HG03103 (cell line): ENCODE data around the gene CADM1.

Experiments
- ATAC-seq: cut with Tn5 transposase; IDR thresholded peaks from one replicate; pipeline ENCODE4 v1.9.1; 2021; ENCODE audit warnings: low read depth; ENCODE audit not compliant: unreplicated experiment

Gene CADM1

GRCh38 chr11:115134926-115135325 lies 369.3 kb downstream of the CADM1 start:
- ATAC-seq = no peak

GRCh38 chr11:115133475-115134209 lies 370.6 kb downstream of the CADM1 start:
- no peak for ATAC-seq

- peak; percentile 60 for ATAC-seq
These were observed 371.6 kb downstream of the CADM1 start for GRCh38 chr11:115132436-115133228.

- no peak for ATAC-seq
These were observed 374.5 kb downstream of the CADM1 start for GRCh38 chr11:115129473-115130289.

- ATAC-seq = no peak
These were observed 376.0 kb downstream of the CADM1 start for GRCh38 chr11:115128226-115128625.

GRCh38 chr11:115127790-115128189 lies 376.4 kb downstream of the CADM1 start:
- ATAC-seq = no peak

- ATAC-seq = peak; percentile 73
These were observed 377.6 kb downstream of the CADM1 start for GRCh38 chr11:115126515-115127208.

GRCh38 chr11:115126092-115126491 lies 378.1 kb downstream of the CADM1 start:
- ATAC-seq = peak; percentile 17

GRCh38 chr11:115124786-115125185 lies 379.4 kb downstream of the CADM1 start:
- no peak for ATAC-seq

GRCh38 chr11:115123641-115124040 lies 380.6 kb downstream of the CADM1 start:
- ATAC-seq = no peak

- no peak for ATAC-seq
These were observed 381.9 kb downstream of the CADM1 start for GRCh38 chr11:115122274-115122673.
